Endothelial cell of hepatic sinusoid (primary cell): ENCODE data around the gene ANKRD24.
"Not testable (repeated sequence)": the region's sequence is repeated elsewhere in the genome, so short reads cannot be mapped to it uniquely, and the experiment has no call there.

Experiments
- in situ Hi-C: cut with HindIII; loops from 2 replicates; pipeline ENCODE4 v1.10.0; 2017; ENCODE audit warnings: low sequenced_read_pairs

Gene ANKRD24

DNA sequence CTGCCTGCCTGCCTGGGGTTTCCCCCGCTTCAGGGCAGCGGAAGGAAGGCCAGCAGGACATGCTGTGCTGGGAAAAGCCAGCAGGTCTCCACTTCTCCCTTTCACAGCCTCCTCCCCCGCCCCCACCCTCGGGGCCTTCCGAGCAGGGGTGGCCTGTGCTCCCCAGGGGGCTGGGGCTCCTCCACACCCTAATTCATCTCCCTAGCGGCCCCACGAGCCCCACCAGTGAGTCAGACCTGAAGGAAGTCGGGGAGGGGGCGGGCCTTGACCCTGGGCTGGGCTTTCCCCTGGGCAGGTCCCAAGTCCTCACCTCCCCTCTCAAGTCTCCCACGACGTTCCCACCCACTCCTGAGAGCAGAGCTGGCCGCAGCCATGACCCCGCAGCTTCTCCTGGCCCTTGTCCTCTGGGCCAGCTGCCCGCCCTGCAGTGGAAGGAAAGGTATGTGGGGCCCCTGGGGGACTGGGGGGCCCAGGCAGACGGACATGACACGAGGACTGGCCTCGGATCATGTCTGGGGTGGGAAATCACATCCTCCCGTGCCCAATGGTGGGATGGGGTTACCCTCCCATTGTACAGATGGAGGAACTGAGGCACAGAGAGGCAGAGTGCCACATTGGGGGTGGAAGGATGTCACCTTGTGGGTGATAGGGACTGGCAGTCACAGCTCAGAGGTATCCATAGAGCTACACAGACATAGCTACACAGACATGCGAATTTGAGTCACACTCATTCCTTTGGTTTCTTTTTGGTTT, 46.9 kb downstream of the ANKRD24 start, which contains the start of gene EBI3:
EBI3 (plus strand) TSS at position 345 of the 753 bp plus-strand sequence; CDS start at position 373, 28 bp downstream.
- in situ Hi-C loops: no loop called here

GRCh38 chr19:4230237-4230636, 47.7 kb downstream of the ANKRD24 start:
- in situ Hi-C loops: not testable (repeated sequence)

- in situ Hi-C loops: not testable (repeated sequence)
Measured at GRCh38 chr19:4231521-4231920, 49.0 kb downstream of the ANKRD24 start.

DNA sequence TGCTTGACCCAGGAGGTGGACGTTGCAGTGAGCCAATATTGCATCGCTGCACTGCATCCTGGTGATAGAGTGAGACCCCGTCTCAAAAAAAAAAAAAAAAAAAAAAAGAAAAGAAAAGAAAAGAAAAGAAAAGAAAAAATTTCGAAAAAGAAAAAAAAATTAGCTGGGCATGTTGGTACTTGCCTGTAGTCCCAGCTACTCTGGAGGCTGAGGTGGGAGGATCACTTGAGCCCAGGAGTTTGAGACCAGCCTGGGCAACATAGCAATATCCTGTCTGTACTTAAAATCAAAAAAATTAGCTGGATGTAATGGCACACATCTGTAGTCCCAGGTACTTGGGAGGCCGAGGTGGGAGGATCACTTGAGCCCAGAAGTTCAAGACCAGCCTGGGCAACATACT, 49.6 kb downstream of the ANKRD24 start:
- in situ Hi-C loops: not testable (repeated sequence)

DNA sequence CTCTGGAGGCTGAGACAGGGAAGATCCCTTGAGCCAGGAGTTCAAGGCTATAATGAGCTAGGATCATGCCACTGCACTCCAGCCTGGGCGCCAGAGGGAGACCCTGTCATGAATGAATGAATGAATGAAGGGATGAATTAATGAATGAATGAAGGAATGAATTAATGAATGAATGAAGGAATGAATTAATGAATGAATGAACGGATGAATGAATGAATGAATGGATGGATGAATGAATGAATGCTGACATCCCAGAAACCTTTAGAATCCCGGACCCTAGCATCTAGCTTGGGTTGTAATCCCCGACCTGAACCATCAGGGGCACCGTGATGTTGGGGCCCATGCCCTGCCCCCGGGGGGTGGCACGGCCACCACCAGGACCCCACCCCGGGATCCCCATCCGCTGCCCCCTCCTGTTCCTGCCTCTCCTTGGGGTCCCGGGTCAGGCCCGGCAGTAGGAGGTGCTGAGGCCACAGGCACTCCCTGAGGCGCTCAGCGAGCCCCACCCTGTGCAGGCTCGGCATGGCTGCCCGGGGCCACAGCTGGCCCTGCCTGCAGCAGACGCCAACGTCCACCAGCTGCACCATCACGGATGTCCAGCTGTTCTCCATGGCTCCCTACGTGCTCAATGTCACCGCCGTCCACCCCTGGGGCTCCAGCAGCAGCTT, 50.3 kb downstream of the ANKRD24 start:
- in situ Hi-C loops: no loop called here

DNA sequence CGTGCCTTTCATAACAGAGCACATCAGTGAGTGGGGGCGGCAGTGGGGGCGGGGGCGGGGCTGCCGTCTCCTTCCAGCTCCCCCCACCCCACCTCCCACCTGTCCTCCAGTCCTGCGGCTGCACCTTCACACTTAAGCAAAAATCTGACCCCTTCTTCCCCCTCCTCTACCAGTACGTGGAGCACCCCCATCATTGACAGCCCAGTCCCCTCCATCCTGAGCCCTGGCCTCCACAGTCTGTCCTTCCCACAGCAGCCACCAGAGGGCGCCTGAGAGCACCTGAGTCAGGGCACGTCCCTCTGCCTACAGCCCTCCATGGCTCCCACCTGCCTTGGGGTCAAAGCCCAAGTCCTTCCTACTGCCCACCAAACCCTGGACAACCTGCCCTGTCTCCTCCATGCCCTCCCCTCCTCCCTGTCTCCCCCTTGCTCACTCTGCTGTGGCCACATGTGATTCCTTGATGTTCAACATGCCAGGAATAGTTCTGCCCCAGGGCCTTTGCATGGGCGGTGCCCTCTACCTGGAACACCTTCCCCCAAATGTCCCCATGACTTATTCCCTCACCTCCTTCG, 50.9 kb downstream of the ANKRD24 start:
- in situ Hi-C loops: no loop called here

- in situ Hi-C loops: no loop called here
Measured at GRCh38 chr19:4234142-4234861, 51.8 kb downstream of the ANKRD24 start.

DNA sequence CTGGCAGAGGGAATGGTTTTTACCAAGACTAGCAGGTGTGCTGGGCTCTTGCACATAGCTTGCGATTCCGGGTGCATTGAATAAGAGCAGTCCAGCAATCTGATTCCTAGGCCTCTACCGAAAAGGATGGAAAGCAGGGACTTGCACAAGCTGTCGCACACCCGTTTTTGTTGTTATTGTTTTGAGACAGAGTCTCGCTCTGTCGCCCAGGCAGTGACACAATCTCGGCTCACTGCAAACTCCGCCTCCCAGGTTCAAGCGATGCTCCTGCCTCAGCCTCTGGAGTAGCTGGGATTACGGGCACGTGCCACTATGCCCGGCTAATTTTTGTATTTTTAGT, 52.3 kb downstream of the ANKRD24 start:
- in situ Hi-C loops: no loop called here

DNA sequence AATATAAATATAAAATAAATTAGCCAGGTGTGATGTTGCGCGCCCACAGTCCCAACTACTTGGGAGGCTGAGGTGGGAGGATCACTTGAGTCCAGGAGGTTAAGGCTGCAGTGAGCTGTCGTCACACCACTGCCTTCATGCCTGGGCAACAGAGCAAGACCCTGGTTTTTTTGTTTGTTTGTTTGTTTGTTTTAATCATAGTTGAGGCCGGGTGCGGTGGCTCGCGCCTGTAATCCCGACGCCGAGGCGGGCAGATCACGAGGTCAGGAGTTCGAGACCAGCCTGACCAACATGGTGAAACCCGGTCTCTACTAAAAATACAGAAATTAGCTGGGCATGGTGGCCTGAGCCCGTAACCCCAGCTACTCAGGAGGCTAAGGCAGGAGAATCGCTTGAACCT, 55.0 kb downstream of the ANKRD24 start:
- in situ Hi-C loops: not testable (repeated sequence)

- in situ Hi-C loops: no loop called here
Measured at GRCh38 chr19:4238831-4239230, 56.3 kb downstream of the ANKRD24 start.

- in situ Hi-C loops: no loop called here
Measured at GRCh38 chr19:4241824-4242430, 59.4 kb downstream of the ANKRD24 start.

GRCh38 chr19:4245938-4246337, 63.4 kb downstream of the ANKRD24 start:
- in situ Hi-C loops: loop anchor here (5.0 kb wide), 2 partner anchors 81 to 171 kb away; no protein-coding TSS in a partner anchor

DNA sequence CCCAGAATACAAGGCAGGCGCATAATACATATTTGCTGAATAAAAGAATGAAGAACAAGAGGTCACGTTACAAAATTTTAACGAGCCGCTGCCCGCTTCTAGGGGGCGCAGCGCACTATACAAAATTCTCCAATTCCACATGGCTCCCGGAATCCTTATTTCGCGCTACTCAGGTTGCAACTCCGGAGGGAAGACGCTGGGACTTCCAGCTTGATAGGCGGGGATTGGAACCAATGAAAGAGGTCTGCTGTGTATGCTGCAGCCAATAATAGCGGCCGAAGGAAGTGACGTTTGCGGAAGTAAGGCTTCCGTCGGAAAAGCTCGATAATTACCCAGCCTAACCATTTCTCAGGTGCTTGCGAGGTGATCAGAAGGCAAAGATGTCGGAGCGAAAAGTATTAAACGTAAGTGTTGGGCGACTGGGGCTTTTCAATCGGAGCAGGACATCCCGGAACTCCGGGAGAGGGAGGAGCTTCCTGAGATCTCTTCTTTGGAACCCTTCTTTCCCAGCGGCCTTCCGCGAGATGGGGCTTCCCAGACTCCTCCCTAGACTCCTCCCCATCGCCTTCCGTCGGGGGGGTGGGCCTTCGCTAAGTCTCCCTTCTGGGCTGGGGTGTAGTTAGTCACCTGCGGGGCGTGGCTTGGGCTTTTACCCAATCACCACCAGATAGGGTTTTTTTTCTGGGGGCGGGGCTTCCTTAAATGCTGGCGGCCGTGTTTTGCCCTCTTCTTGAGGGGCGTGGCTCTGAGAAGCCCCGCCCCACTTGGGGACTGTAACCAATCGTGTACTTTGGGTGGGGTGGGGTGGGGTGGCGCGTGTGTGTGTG, 64.5 kb downstream of the ANKRD24 start, which contains the start of gene YJU2:
YJU2 (plus strand) TSS at position 314 of the 827 bp plus-strand sequence; CDS start at position 381, 67 bp downstream.
- in situ Hi-C loops: loop anchor here (5.0 kb wide), 2 partner anchors 80 to 170 kb away; no protein-coding TSS in a partner anchor

DNA sequence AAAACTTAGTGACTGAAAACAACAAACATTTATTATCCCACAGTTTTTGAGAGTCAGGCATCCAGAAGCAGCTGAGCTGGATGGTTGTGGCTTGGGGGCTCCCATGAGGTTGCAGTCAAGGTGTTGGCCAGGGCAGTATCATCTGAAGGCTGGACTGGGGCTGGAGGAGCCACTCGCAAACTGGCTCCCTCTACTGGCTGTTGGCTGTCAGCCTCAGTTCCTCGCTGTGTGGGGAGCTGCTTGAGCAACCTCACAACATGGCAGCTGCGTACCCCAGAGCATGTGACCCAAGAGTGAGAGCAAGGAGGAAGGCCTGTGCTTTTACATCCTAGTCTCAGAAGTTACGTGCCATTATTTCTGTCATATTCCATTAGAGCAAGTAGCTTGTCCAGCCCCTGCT, 74.1 kb downstream of the ANKRD24 start:
- in situ Hi-C loops: no loop called here

DNA sequence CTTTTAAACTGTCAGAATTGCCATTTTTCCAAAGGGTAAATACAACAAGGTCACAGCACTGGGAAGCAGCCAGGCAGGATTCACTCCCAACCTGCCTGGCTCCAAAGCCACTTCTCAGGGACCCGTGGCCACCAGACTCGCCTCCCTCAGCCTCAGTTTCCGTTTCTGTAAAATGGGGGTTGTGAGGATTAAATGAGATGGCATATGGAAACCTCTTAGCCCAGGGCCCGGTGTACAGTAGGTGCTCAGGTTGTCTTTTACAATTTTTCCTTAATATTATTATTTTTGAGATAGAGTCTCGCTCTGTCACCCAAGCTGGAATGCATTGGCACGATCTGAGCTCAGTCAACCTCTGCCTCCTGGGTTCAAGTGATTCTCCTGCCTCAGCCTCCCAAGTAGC, 74.5 kb downstream of the ANKRD24 start:
- in situ Hi-C loops: no loop called here

DNA sequence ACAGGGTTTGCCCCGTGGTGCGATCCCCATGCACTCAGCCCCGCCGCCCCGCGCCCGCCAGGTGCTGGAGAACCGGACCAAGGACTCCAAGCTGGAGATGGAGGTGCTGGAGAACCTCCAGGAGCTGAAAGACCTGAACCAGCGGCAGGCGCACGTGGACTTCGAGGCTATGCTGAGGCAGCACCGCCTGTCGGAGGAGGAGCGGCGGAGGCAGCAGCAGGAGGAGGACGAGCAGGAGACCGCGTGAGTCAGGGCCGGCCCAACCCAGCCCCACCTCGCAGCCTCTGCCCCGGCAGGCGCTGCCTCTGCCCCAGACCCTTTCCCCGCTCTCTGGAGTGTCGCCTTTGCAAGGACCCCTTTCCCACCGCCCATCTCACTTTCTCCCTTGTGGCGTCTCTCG, 75.7 kb downstream of the ANKRD24 start:
- in situ Hi-C loops: no loop called here

GRCh38 chr19:4260613-4261191, 78.2 kb downstream of the ANKRD24 start:
- in situ Hi-C loops: no loop called here

DNA sequence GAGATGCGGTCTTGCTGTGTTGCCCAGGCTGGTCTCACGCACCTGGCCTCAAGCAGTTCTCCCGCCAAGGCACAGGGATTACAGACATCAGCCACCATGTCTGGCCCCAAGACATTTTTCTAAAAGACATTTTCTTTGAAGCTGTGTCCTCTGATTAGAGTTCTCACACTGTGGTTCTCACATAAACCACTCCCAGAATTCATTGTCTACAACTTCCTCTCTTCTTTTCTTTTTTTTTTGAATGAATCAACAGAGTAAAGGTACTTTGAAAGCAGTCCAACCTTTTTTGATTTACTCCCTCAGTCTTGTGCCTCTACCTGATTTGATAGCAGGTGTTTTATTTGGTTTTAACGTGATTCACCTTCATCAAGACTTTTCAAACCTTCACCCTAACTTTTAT, 82.3 kb downstream of the ANKRD24 start:
- in situ Hi-C loops: no loop called here

DNA sequence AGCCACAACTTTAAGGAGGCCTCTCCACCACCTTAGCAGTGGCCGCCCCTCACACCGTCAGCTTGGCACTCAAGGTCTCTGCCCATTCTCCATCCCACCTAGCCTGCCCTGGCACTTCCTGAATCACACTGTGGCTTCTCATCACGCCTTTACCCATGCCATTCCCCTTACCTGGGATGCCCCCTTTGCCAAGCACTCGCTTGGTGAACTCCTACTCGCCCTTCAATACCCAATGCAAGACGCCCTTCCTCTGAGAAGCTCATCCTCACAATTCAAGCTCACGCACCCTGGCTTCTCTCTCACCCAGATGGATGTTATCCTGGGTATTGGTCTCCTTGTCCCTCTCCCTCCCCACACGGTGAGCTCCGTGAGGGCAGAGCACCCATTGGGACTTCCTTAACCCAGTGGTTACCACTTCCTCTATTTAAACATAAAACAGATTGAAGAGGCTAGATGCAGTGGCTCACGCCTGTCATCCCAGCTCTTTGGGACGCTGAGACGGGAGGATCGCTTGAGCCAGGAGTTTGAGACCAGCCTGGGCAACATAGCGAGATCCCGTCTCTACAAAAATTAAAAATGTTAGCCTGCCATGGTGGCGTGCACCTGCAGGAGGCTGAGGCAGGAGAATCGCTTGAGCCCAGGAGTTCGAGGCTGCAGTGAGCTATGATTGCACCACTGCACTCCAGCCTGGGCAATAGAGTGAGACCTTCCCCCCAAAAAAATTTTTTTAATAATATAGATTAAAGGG, 83.9 kb downstream of the ANKRD24 start:
- in situ Hi-C loops: no loop called here
